ENCODE results near the gene BATF2. TPM values are rescaled to one million over a fixed set of nuclear protein-coding genes. Genes with fewer than 3 reads are reported as not detected.

The BATF2 gene
- total and polyA plus RNA-seq, 10 of the 15 experiments (the other 5 are each of a cell fraction or from before 2014, with no cell fraction given) = 0.18 to 1.1 (median 0.38) TPM; not detected in 1

GRCh38 chr11:65040520-65040846, 43.7 kb upstream of the BATF2 start:
- ATAC-seq (no peak), DNase-seq (ENCODE audit: low read depth, low spot score) (no peak), FAIRE-seq (no peak)
- Histone ChIP-seq H3K4me2 (ENCODE audit: control insufficient read depth, insufficient read depth) (peak overlapping the region; percentile 76), H3K4me1 (ENCODE audit: control insufficient read depth, insufficient read depth, low read length) (peaks cover 17% of the 10 kb centered on the region), H3K4me3 (peak overlapping the region; percentile 81; the same call in 1 of the 2 replicates), H3K79me2 (ENCODE audit: control insufficient read depth, insufficient read depth, low read length) (peaks cover 5% of the 10 kb centered on the region), H3K27me3 (replicated peaks in 1 of 2; ENCODE audit: control insufficient read depth in 2 of 2, insufficient read depth in 2 of 2, low read length in 1 of 2) (no peaks in the 10 kb centered on the region), H3K27ac (ENCODE audit: control insufficient read depth, insufficient read depth) (peak overlapping the region; percentile 85), H3K9me3 (replicated peaks; ENCODE audit: control insufficient read depth, insufficient read depth, low read length) (no peaks in the 10 kb centered on the region), H2AFZ (ENCODE audit: control insufficient read depth, low read depth, low read length) (peak overlapping the region; percentile 88), H3K36me3 (ENCODE audit: control insufficient read depth in 2 of 2, insufficient read depth in 2 of 2, low read length in 1 of 2) (peaks cover 0 to 5% of the 10 kb centered on the region in 2 experiments; a peak in 3 of 4 replicates), H3K9ac (ENCODE audit: control insufficient read depth, insufficient read depth, low read length) (peak overlapping the region; percentile 61), H4K20me1 (ENCODE audit: control insufficient read depth, insufficient read depth) (no peaks in the 10 kb centered on the region)
- ChIA-PET CTCF (interaction anchor here (0.5 to 3.3 kb wide), 13 partner anchors 12 to 382 kb away, joined by 3 to 9 read pairs (median 4); partner anchors contain the start of genes ARL2, FAU, MRPL49 and NEAT1), SMC1A (ENCODE audit: uncharacterized antibody, unreplicated experiment) (interaction anchor here (1.0 to 2.8 kb wide), 8 partner anchors 8 to 71 kb away, joined by 3 to 10 read pairs (median 4); partner anchors contain the start of genes CDCA5, SNX15 and TM7SF2), POLR2A (interaction anchor here (0.6 to 2.6 kb wide), 13 partner anchors 12 to 82 kb away, joined by 3 to 12 read pairs (median 4); partner anchors contain the start of genes ARL2, FAU, MRPL49 and SNX15), RAD21 (ENCODE audit: unreplicated experiment) (interaction anchor here (0.8 to 2.6 kb wide), 9 partner anchors 11 to 82 kb away, joined by 3 to 8 read pairs (median 3); partner anchors contain the start of genes ARL2, FAU, MRPL49 and SNX15)
- in situ Hi-C loops (cut with MboI) (no loop called here), intact Hi-C loops (cut with micrococcal nuclease; ENCODE audit: unreplicated experiment) (loop anchor here (2.0 to 5.0 kb wide), 2 partner anchors 37 to 76 kb away; partner anchors contain the start of gene ZNHIT2)
- 20% methylated on average over 7 of the region's 7 CpGs for WGBS (ENCODE audit: insufficient coverage, insufficient replicate concordance, low lambda C conversion rate, missing lambda C conversion rate)
- no TSS peak for BruUV-seq (replicated peaks)
- no peak for TF ChIP-seq NFIC (IDR thresholded peaks at IDR 0.05; ENCODE audit: low read depth, low read length)
- no peak for TF ChIP-seq NFXL1 (IDR thresholded peaks at IDR 0.05; ENCODE audit: borderline replicate concordance)
- TF ChIP-seq YY1 (IDR thresholded peaks at IDR 0.05; ENCODE audit: low read depth, low read length) = no peak
- TF ChIP-seq RELB (IDR thresholded peaks at IDR 0.05; ENCODE audit: low read depth) = no peak
- TF ChIP-seq MTA2 (IDR thresholded peaks at IDR 0.05; ENCODE audit: low read depth) = peak; percentile 25; the same call in 1 of the 2 replicates
- TF ChIP-seq, protein P1, sequence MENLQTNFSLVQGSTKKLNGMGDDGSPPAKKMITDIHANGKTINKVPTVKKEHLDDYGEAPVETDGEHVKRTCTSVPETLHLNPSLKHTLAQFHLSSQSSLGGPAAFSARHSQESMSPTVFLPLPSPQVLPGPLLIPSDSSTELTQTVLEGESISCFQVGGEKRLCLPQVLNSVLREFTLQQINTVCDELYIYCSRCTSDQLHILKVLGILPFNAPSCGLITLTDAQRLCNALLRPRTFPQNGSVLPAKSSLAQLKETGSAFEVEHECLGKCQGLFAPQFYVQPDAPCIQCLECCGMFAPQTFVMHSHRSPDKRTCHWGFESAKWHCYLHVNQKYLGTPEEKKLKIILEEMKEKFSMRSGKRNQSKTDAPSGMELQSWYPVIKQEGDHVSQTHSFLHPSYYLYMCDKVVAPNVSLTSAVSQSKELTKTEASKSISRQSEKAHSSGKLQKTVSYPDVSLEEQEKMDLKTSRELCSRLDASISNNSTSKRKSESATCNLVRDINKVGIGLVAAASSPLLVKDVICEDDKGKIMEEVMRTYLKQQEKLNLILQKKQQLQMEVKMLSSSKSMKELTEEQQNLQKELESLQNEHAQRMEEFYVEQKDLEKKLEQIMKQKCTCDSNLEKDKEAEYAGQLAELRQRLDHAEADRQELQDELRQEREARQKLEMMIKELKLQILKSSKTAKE (IDR thresholded peaks at IDR 0.05; ENCODE audit: low read depth, poor library complexity, severe bottlenecking) = peak; percentile 16
- TF ChIP-seq YBX1 (IDR thresholded peaks at IDR 0.05) = no peak
- no peak for TF ChIP-seq EP300 (IDR thresholded peaks at IDR 0.05; ENCODE audit: borderline replicate concordance in 1 of 2, control insufficient read depth in 1 of 2, low read depth in 2 of 2, low read length in 2 of 2)
- peak; percentile 8; the same call in 1 of the 2 replicates for TF ChIP-seq LARP7 (IDR thresholded peaks at IDR 0.05)
- no peak for TF ChIP-seq SUPT20H (IDR thresholded peaks at IDR 0.05; ENCODE audit: borderline replicate concordance, control insufficient read depth, low read depth, low read length)
- no peak for TF ChIP-seq MYB (IDR thresholded peaks at IDR 0.05; ENCODE audit: borderline replicate concordance, low read depth, low read length)
- no peak for TF ChIP-seq IRF4 (IDR thresholded peaks at IDR 0.05; ENCODE audit: low read depth, low read length)
- TF ChIP-seq FOS (IDR thresholded peaks at IDR 0.05; ENCODE audit: borderline replicate concordance, extremely low read depth, insufficient read length) = no peak
- no peak for TF ChIP-seq MYC (IDR thresholded peaks at IDR 0.05; ENCODE audit: insufficient read depth, insufficient read length, insufficient replicate concordance, low read length, severe bottlenecking)
- no peak for TF ChIP-seq POLR2A (IDR thresholded peaks at IDR 0.05; ENCODE audit: low read depth, low read length)
